Measurements from ENCODE around the gene COL25A1.

COL25A1 gene

GRCh38 chr4:108795733-108796132 is 506.7 kb downstream of the COL25A1 start:
- H3K4me3 ChIP-seq (ENCODE audit: low read depth, low read length), result no peak overlapping the region
- TF ChIP-seq CTCF (IDR thresholded peaks at IDR 0.05; ENCODE audit: low read depth, low read length) (no peak), MAX (IDR thresholded peaks at IDR 0.05; ENCODE audit: low read depth, low read length) (no peak), POLR2A (IDR thresholded peaks at IDR 0.05; ENCODE audit: extremely low read depth, insufficient read length) (no peak), MYC (IDR thresholded peaks at IDR 0.05; ENCODE audit: low read depth, low read length) (no peak)
- DNase-seq (ENCODE audit: low read depth), result no peak

DNA sequence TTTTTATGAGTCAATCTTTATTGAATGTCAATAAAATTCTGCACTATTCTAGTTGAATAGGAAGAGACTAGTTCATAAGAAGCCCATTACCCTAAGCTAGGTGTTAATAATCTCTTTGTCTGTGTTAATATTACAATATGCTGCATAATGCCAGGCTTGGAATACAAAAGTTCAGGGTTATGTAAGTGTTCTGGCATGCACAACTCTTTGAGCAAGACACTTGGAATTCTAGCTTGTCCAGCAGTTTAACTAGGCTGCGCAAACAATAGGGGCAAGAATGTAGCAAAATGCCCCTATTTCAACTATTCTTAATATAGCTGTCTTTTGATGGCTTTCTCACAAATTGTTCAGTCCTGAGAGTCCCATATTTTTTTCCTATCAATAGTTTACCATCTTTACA is 508.3 kb downstream of the COL25A1 start:
- no peak for DNase-seq (ENCODE audit: low read depth)
- no peak overlapping the region for H3K4me3 ChIP-seq (ENCODE audit: low read depth, low read length)
- no peak for TF ChIP-seq MAX (IDR thresholded peaks at IDR 0.05; ENCODE audit: low read depth, low read length)

- no peak for TF ChIP-seq MAX (IDR thresholded peaks at IDR 0.05; ENCODE audit: low read depth, low read length)
- no peak for TF ChIP-seq POLR2A (IDR thresholded peaks at IDR 0.05; ENCODE audit: extremely low read depth, insufficient read length)
- no peak for TF ChIP-seq MYC (IDR thresholded peaks at IDR 0.05; ENCODE audit: low read depth, low read length)
- TF ChIP-seq CTCF (IDR thresholded peaks at IDR 0.05; ENCODE audit: low read depth, low read length), result no peak
- H3K4me3 ChIP-seq (ENCODE audit: low read depth, low read length), result no peak overlapping the region
- DNase-seq (ENCODE audit: low read depth), result no peak
Observed at GRCh38 chr4:108793415-108793814, 509.0 kb downstream of the COL25A1 start.

- TF ChIP-seq MYC (IDR thresholded peaks at IDR 0.05; ENCODE audit: low read depth, low read length) (no peak), MAX (IDR thresholded peaks at IDR 0.05; ENCODE audit: low read depth, low read length) (no peak), CTCF (IDR thresholded peaks at IDR 0.05; ENCODE audit: low read depth, low read length) (no peak), POLR2A (IDR thresholded peaks at IDR 0.05; ENCODE audit: extremely low read depth, insufficient read length) (no peak)
- no peak for DNase-seq (ENCODE audit: low read depth)
- no peak overlapping the region for H3K4me3 ChIP-seq (ENCODE audit: low read depth, low read length)
Observed at GRCh38 chr4:108788731-108789130, 513.7 kb downstream of the COL25A1 start.

- DNase-seq (ENCODE audit: low read depth), result no peak
- H3K4me3 ChIP-seq (ENCODE audit: low read depth, low read length), result no peak overlapping the region
- TF ChIP-seq MYC (IDR thresholded peaks at IDR 0.05; ENCODE audit: low read depth, low read length) (no peak), CTCF (IDR thresholded peaks at IDR 0.05; ENCODE audit: low read depth, low read length) (no peak), MAX (IDR thresholded peaks at IDR 0.05; ENCODE audit: low read depth, low read length) (no peak), POLR2A (IDR thresholded peaks at IDR 0.05; ENCODE audit: extremely low read depth, insufficient read length) (no peak)
Observed at GRCh38 chr4:108787724-108788123, 514.7 kb downstream of the COL25A1 start.

DNA sequence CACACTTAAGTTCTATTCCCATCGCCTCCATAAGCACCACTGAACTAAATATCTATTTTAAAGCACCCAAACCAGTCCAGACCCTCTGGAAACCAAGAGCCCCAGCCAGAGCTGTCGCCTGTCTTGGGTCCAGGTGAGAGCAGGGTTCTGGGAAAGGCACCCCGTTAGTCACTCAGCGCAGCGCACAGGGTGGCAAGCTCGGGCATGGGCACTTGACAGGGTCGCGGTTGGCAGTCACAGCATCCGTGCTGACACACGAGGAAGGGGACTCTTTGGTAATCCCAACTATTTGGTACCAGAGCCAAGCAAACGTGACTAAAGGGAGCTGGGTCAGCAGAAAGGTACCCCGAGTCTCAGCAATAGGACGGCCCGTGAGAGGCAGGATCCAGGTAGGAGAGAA is 515.4 kb downstream of the COL25A1 start:
- no peak for DNase-seq (ENCODE audit: low read depth)
- H3K4me3 ChIP-seq (ENCODE audit: low read depth, low read length), result no peak overlapping the region
- TF ChIP-seq CTCF (IDR thresholded peaks at IDR 0.05; ENCODE audit: low read depth, low read length) (no peak), MAX (IDR thresholded peaks at IDR 0.05; ENCODE audit: low read depth, low read length) (no peak), POLR2A (IDR thresholded peaks at IDR 0.05; ENCODE audit: extremely low read depth, insufficient read length) (no peak), MYC (IDR thresholded peaks at IDR 0.05; ENCODE audit: low read depth, low read length) (no peak)

Data from NB4 (cell line).